ENCODE data around the gene FAM241A. TPM values are rescaled to one million over a fixed set of nuclear protein-coding genes. Genes with fewer than 3 reads are reported as not detected.

The FAM241A gene
- polyA plus RNA-seq, 3 donors, result 1.8 to 5.5 (median 4.8) TPM

DNA sequence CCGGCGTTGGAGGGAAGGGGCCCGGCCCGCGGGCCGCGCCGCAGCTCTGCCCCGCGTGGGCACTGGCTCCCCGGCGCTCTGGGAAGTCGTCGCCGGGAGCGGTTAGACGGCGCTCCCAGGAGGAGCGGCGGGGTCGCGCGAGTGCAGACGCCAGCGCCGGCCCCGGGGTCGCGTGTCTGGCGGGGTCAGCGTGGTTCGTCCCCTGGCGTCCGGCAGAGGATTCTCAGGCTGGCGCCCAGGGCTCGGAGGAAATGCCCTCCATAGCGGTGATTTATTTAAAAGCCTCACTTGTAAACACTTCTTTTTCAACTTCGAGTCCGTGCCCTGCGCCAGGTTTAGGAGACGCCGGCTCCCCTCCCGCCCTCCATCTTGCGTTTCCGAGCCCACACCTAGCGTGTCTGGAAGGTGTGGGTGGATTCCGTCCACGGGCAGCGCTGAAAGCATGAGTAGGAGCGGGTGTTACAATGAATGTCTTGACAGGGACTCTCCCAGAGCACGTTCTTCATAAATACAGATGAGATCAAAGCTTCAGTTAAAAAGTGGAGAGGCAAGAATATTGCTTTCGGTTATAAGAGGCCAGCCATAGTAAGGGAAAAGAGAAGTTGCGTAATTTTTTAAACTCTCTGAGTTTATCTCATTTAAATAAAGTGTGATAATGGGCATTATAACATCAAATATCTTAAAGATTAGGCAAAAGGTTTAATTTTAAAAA is 692 bp downstream of the FAM241A start:
- peaks cover 43% of the 10 kb centered on the region for H3K79me2 ChIP-seq (ENCODE audit: insufficient read depth, low read length)
- peaks cover 36% of the 10 kb centered on the region for H3K4me1 Mint-ChIP-seq
- peak overlapping the region; percentile 94 for H2AFZ ChIP-seq (ENCODE audit: insufficient read depth, low read depth, low read length, poor library complexity, severe bottlenecking)
- DNase-seq, result peak; percentile 32 to 66 (median 60)
- peak overlapping the region; percentile 93 to 95 for H3K27ac ChIP-seq (ENCODE audit: low read depth in 1 of 2, low read length in 2 of 2)
- intact Hi-C loops (cut with micrococcal nuclease), result loop anchor here in 1 of 2 donors (10.0 kb wide), 1 partner anchor 89 kb away; the partner anchor contains the start of gene AP1AR
- no peaks in the 10 kb centered on the region for H3K36me3 ChIP-seq (replicated peaks in 1 of 2; ENCODE audit: control insufficient read depth in 1 of 2, insufficient read depth in 2 of 2, low read length in 2 of 2)
- H3K27me3 Mint-ChIP-seq (ENCODE audit: low read depth in 3 of 3), result peaks cover 0 to 5% (median 0%) of the 10 kb centered on the region in 3 donors
- H3K9me3 Mint-ChIP-seq, result peaks cover 0 to 2% (median 0%) of the 10 kb centered on the region in 7 donors
- WGBS (ENCODE audit: insufficient coverage), result under 1% methylated on average over 41 of the region's 53 CpGs
- peak overlapping the region; percentile 91 to 96 (median 95) for H3K27ac Mint-ChIP-seq
- H3K27me3 ChIP-seq (ENCODE audit: control insufficient read depth in 2 of 2, insufficient read depth in 2 of 2, low read length in 2 of 2), result no peaks in the 10 kb centered on the region
- peak; percentile 28 for TF ChIP-seq CTCF (IDR thresholded peaks at IDR 0.05)
- H3K4me2 ChIP-seq (replicated peaks; ENCODE audit: extremely low read depth, low read length, poor library complexity, severe bottlenecking), result peak overlapping the region; percentile 77
- H3K4me3 Mint-ChIP-seq, result peak overlapping the region; percentile 97
- peak overlapping the region; percentile 84 for H3K9ac ChIP-seq (ENCODE audit: insufficient read depth, low read length, poor library complexity, severe bottlenecking)
- peaks cover 2 to 4% of the 10 kb centered on the region in 2 donors for H3K36me3 Mint-ChIP-seq
- H3K4me1 ChIP-seq (ENCODE audit: control insufficient read depth in 1 of 2, insufficient read depth in 2 of 2, low read length in 2 of 2), result peaks cover 16 to 30% of the 10 kb centered on the region in 2 donors
- peaks cover 20% of the 10 kb centered on the region for H4K20me1 ChIP-seq (ENCODE audit: insufficient read depth, low read length)
- H3K4me3 ChIP-seq (replicated peaks in 1 of 3; ENCODE audit: low read depth in 2 of 3, low read length in 3 of 3), result peak overlapping the region; percentile 90 to 100 (median 100)
- H3K9me3 ChIP-seq (replicated peaks in 1 of 2; ENCODE audit: control insufficient read depth in 1 of 2, insufficient read depth in 1 of 2, low read length in 2 of 2), result no peaks in the 10 kb centered on the region

GRCh38 chr4:112146502-112146813 is 1.2 kb downstream of the FAM241A start:
- peak overlapping the region; percentile 94 for H2AFZ ChIP-seq (ENCODE audit: insufficient read depth, low read depth, low read length, poor library complexity, severe bottlenecking)
- peak overlapping the region; percentile 84 for H3K9ac ChIP-seq (ENCODE audit: insufficient read depth, low read length, poor library complexity, severe bottlenecking)
- H3K4me3 ChIP-seq (replicated peaks in 1 of 3; ENCODE audit: low read depth in 2 of 3, low read length in 3 of 3), result peak overlapping the region; percentile 90 to 100 (median 100)
- Mint-ChIP-seq H3K36me3 (peaks cover 2 to 6% of the 10 kb centered on the region in 2 donors), H3K4me1 (peaks cover 34% of the 10 kb centered on the region), H3K27ac (peak overlapping the region; percentile 7 to 95 (median 91)), H3K9me3 (peaks cover 0 to 2% (median 0%) of the 10 kb centered on the region in 7 donors), H3K27me3 (ENCODE audit: low read depth in 3 of 3) (peaks cover 0 to 3% (median 0%) of the 10 kb centered on the region in 3 donors), H3K4me3 (peak overlapping the region; percentile 97)
- intact Hi-C loops (cut with micrococcal nuclease), result loop anchor here in 1 of 2 donors (10.0 kb wide), 1 partner anchor 88 kb away; the partner anchor contains the start of gene AP1AR
- 33% methylated on average over 1 of the region's 2 CpGs for WGBS (ENCODE audit: insufficient coverage)
- H3K9me3 ChIP-seq (replicated peaks in 1 of 2; ENCODE audit: control insufficient read depth in 1 of 2, insufficient read depth in 1 of 2, low read length in 2 of 2), result no peaks in the 10 kb centered on the region
- peaks cover 48% of the 10 kb centered on the region for H3K79me2 ChIP-seq (ENCODE audit: insufficient read depth, low read length)
- H4K20me1 ChIP-seq (ENCODE audit: insufficient read depth, low read length), result peaks cover 25% of the 10 kb centered on the region
- DNase-seq, result no peak
- H3K4me2 ChIP-seq (replicated peaks; ENCODE audit: extremely low read depth, low read length, poor library complexity, severe bottlenecking), result peak overlapping the region; percentile 77
- peaks cover 12 to 25% of the 10 kb centered on the region in 2 donors for H3K4me1 ChIP-seq (ENCODE audit: control insufficient read depth in 1 of 2, insufficient read depth in 2 of 2, low read length in 2 of 2)
- TF ChIP-seq CTCF (IDR thresholded peaks at IDR 0.05), result no peak
- H3K27ac ChIP-seq (ENCODE audit: low read depth in 1 of 2, low read length in 2 of 2), result peak overlapping the region in 1 of 2 donors; percentile 93
- no peaks in the 10 kb centered on the region for H3K36me3 ChIP-seq (replicated peaks in 1 of 2; ENCODE audit: control insufficient read depth in 1 of 2, insufficient read depth in 2 of 2, low read length in 2 of 2)
- no peaks in the 10 kb centered on the region for H3K27me3 ChIP-seq (ENCODE audit: control insufficient read depth in 2 of 2, insufficient read depth in 2 of 2, low read length in 2 of 2)

Measured in CD14-positive monocyte (primary cell).